CD4-positive, alpha-beta T cell treated with Interleukin-17A for 4 hours (primary cell): Measurements from ENCODE around the gene UBE2G2.

Source experiments
- DNase-seq: peaks from one replicate; pipeline ENCODE4 v3.0.0-alpha.2; 2020; ENCODE audit warnings: mixed read lengths

Gene UBE2G2

DNA sequence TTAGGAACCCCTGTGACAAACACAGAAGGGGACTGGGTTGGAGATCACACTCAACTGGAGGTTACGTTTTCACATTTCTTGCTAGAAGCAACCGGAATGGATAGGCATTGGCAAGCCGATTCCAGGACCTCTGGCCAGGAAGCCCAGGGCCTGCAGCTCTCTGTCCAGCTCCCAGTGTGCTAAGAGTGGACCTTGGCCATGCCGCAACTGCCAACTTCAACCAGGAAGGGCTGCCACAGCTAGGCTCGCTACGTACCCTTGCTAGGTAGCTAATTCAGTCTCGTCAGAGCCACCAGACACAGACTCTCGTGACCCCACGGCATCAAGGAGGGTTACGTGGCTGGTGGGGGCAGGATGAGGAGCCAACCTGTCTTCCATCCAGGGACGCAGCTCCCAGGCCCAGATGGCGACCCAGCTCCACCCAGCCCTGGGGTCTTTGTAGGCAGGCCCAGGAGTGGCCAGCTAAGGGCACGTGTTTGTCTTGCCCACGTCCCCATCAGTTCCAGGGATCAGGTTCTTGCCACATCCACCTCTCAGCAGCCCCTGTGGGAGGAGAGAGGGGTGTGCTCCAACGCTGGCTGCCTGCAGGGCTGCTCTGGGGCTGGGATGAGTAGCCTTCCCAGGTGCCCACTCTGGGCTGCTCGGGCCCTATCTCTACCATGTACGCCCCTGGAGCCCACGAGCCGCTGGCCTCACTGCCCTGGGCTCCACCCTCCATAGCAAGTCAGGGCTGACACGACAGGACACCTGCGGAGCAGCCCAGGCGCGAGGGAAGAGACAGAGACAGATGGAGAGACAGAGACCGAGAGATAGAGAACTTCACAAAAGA lies 39.2 kb downstream of the UBE2G2 start:
- no peak for DNase-seq

DNA sequence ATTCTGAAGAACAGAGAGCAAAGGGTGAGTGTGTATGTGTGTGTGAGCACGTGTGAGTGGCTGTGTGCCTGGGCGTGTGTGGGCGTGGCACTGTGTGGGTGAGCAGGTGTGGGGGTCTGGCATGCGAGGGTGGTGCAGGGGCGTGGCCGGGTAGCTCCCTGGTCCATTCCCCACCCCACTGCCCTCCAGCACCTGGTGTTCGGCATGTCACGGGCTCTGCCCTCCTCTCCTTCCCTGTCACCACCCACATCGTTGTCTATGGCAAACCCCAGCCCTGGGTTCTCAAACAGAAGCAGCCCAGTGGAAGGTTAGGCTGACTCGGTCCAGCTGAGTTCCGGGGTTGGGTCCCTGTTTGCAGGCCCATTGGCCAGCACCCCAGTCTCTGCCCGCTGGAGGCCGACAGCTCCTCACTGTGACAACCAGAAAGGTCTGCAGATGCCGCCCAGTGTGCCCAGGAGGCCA lies 39.8 kb downstream of the UBE2G2 start:
- DNase-seq, result no peak

DNA sequence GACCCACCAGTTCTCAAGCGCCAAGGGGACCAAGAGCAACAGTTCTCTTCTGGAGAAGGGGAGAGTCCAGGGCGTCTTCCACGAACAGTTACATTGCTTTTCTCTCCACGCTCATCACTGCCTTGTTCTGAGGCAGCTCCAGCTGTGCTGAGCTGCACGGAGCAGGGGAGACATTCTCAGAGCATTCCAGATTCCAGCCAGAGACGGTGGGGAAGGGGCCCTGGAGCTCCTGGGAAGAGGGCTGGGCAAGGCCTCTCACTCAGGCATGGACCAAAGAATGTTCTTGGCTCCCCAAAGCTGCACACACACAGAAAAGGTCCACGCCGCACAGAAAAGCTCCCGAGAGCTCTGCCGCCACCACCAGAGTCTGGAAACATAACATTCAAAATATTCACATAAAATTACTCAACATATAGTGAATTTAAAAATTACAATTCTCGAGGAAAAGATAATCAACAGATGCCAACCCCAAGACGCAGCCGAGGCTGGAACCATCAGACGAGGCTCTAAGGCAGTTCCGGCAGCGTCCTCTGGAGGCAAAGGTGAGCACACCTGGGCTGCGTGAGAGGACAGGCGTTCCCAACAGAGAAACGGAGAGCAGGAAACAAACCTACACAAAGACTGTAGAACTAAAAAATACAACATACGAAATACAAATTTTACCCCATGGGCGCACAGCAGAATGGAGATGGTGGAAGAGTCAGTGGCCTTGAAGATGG lies 40.5 kb downstream of the UBE2G2 start:
- DNase-seq, result peak; percentile 16

DNA sequence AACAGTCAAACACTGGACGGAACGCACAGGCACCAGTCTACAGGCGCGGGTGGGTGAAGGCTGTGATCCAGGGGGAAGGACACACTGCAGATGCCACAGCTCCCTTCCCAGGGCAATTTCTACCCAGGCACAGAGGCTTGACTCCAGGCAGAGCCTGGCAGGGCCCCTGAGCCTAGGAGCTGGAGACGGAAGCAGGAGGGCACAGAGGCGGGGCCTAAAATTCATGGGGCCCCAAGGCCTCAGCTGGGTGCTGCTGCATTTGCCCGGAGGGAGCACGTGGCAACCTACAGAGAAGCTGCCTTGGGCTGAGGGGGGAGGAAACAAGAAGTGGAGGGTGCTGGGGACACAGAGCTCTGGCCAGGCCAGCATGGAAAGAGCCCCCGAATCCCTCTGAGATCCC lies 41.2 kb downstream of the UBE2G2 start:
- DNase-seq, result no peak

DNA sequence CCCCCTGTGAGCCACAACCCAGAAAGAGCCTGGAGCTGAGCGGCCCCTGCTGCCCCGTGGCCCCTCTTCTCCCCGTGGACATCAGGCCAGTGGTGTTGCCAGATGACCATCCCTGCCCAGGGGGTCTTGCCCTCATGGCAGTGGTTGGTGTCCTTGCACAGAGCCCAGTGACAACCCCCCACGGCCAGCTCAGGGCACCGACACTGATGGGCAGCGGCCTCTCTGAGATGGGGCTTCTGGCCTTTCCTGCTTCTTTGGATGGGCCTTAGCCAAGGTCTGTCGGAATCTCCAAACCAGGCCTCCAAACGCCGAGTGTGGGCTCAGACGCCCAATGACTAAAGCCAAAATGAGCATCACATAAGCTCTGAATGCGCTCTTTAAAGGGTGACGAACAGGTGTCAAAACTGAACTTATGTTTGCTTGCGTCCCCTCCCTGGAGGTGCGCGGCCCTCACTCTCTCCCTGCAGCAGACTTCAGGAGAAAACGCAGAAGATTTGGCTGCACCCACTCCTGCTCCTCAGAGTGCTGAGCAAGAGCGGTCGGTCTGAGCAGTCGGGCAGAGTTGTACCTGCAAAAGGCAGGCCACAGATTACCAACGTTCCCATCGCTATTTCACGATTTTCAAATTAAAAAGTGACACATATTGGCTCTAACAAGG lies 41.9 kb downstream of the UBE2G2 start:
- DNase-seq, result no peak

DNA sequence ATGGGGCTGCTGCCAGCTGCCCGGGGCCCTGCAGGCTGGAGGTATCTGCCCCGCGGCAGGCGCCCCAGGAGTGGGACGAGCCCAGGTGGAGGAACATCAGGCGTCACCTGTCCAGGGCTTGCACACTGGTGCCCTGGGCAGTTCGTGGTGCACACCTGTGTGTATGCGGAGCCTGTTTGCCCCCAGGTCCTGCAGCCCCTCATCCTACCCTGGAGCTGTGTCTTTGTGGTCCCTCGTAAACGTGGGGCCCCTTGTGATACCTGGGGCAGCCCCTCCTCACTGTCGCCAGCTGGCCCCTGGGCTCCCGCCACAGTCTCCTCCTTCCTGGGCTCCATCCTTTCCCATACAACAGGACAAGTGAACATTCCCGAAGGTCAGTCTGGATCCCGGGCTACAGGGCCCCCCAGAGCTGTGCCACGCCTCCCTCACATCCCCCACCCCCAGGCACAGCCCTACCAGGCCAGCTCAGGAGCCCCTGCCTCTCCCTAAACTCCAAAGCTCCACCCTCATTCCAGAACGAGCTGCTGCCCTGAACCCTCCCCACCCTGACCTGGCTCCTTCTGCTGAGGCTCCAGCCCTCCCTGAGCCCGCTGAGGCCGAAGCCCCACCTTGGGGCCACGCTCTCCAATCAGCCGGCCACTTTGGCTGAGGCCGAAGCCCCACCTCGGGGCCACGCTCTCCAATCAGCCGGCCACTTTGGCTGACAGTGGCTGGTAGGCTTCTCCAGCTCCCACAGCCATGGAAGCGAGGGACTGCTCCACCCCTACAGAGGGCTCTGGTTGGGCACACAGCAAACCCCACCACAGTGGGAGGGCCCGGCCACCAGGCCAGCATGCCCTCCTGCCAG lies 42.6 kb downstream of the UBE2G2 start:
- no peak for DNase-seq

DNA sequence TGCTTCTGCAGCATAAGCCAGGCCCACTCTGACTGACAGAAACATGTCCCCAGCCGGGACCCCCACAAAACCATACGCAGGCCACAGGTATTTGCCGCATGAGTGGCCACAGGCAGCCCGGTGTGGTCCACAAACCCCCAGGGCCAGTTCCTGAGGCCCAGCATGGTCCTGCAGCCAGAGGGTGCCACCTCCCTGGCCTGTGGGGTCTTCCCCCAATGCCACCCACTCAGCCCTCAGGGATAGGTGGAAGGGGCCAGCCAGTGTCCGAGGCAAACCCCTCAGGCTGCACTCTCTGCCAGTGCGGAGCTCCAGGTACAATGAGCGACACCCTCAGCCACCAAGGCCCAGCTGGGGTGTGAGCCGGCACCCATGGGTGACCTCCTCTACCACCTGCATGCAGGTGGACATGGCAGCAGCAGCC lies 43.5 kb downstream of the UBE2G2 start:
- no peak for DNase-seq

DNA sequence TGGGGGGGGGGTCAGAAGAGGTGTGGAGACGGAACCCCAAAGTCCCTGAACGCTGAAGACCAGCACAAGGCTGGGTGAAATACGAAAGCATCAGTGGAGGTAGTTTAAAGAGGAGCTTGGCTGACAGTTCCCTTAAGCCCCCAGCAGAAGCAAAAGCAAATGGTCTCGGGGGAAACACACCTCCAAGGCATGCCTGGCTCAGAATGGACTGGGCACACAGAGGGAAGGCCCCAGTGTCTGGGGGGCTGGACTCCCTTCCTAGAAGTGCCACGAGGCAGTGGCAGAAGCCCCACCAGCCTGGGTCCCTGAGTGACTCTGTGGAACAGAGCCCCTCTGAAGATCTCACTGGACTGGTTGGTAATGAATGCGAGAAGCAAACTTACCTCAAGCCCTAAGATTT lies 43.9 kb downstream of the UBE2G2 start:
- DNase-seq, result no peak

DNA sequence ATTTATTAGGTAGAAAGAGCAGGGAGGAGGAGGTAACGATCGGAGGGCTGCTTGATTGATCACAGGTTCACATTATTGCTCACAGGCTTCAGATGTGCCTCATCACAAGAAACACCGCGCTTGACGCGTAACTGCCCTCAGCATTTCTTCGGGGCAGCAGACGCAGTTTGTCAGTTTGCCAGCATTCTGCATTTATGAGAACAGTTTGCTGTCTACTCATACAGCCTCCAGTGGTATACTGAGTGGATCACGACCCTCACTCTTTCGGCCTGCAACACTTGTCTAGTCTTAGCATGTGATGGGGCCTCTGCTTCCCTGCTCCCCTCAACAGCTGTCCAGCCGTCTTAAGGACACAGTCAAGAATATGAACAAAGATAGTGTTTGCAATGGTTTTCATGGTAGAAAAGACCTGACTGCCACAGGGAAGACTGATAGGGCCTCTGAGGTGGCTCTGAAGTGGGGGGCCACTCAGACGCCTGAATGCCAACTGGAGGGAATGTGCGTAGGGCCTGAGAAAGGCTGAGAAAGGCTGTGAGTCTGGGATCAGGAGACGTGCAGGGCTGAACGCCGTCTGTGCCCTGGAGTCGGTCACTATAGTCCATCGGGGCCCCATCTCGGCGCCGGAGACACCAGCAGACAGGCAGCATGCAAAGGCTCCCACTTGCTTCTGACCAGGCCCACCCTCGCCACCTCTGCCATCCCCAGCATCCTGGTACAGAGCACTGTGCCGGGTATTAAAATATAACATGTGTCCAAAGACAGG lies 45.0 kb downstream of the UBE2G2 start:
- DNase-seq, result no peak

DNA sequence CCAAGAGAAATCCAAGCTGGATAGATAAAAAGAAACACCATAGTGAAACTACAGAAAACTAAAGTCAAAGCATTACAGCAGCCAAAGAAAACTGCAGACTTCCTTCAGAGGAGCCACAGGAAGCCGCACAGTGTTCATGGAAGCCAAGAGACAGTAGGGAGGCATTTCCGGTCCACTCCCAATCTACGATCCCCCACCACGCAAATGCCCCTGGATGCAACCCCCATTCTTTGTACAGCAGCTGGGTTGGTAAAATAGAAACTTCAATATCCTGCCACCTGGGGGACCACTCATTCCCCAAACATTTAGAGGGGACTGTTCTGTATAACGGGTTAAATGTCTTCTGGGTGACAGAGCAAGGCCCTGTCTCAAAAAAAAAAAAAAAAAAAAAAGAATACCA lies 46.4 kb downstream of the UBE2G2 start:
- no peak for DNase-seq

DNA sequence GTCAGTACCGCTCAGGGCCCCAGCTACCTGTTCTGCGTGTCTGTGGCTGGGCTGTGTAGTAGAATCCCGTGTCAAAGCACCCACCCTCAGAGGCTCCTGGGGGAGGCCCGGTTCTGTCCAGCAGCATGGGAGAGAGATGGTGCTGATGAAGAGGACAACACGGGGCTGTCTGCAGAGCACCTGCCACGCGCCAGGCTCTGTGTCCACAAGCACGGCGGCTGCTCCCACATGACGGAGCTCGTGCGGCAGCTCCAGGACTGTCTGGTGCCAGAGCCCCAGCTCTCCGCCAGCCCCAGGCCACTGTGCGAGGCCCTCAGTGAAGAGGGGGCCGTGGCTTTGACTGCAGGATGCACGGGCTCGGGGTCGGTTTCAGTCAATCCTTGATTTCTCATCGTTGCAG lies 48.3 kb downstream of the UBE2G2 start:
- DNase-seq, result no peak

DNA sequence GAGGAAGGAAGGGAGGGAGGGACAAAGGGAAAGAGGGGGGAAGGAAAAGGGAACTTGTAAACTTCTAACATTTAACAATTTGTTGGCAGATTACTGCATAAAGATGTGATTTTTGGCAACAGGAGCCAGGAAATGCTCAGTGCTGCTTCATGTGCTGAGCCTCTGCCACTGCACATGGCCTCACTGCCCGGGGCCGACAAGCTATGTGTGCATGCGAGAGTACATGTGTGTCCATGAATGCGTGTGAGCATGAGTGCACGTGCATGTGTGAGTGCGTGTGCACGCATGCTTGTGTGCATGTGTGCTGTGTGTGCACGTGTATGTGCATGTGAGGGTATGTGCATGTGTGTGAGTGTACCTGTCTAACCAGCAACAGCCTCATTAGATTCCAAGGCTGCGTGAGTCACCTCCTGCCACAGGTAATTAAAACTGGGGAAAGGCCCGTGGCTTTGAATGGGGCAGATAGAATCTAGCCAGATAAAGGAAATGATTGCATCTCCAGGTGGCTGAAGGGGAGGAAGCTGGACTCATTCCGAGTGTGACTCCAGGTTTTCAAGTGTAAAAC lies 48.9 kb downstream of the UBE2G2 start:
- DNase-seq, result no peak

DNA sequence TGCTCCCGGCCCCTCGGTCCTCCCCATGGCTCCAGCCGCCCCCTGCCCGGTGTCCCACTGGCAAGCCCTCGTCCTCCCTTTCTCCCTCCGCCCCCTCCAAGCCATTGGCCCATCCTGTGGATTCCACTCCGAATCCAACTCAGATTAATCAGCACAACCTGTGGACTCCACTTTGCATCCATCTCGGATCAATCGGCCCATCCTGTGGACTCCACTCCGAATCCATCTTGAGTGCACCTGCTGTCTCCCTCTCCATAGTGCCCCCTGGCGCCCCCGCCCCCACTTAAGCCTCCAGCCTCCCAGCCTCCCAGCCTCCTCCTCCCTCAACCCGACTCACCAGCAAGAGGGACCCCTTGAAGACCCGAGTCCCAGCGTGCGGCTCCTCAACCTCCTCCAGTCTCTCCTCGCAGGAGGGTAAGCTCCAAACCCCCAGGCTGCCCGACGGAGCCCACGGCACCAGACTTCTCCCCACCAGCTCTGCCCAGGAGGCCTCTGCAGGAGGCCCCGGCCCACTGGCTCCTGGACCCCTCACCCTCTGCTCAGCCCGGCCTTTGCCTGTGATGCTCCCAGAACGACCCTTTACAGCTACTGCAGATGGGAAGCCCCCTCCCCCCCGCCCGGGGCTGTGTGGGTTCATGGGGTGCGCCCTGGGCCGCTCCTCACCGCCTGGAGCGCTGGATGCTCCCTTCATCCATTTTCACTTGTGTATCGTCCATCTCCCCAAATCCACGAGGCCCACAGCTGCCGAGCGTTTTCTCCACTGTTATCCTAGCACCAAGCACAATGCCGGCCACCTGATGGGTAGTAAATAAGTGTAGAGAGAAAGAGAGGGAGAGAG lies 49.6 kb downstream of the UBE2G2 start:
- no peak for DNase-seq

DNA sequence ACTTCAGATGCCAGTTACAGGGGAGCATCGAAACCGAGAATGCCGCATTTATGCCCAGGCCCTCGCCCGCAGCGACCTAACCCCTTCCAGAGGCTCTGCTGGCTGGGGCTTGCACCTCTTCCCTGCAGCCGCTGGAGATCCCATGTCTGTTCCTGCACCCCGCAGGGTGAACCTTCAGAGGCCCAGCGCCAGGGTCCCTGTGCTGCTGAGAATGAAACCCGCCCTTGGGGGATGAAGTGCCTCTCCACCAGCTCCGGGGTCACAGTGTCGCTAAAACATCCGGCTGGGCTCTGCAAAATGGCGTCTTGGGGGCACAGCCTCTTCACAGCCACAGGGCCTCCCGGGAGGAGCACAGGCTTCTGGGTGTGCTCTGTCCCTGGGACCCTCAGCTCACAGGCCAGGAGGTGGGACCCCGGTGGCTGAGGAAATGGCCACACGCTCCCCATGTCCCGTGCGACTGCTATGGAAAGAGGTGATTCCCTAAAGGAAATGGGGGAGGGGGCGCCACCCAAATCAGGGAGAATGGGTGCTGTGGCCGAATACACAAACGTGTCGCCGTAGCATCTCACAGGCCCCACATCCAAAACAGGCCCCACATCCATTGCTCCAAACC lies 50.3 kb downstream of the UBE2G2 start:
- DNase-seq, result no peak

DNA sequence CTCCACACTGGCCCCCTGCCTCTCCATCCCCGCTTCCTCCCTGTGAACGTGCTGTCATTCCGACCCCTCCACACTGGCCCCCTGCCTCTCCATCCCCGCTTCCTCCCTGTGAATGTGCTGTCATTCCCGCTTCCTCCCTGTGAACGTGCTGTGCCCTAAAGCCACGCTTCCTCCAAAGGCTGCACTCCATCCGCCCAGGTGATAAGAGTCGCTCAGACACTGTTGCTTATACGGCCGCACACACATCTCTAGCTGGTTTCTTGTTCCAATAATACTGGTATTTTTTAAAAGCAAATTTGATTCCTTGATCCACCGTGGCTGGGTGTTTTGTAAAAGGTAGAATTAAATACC lies 51.0 kb downstream of the UBE2G2 start:
- no peak for DNase-seq

DNA sequence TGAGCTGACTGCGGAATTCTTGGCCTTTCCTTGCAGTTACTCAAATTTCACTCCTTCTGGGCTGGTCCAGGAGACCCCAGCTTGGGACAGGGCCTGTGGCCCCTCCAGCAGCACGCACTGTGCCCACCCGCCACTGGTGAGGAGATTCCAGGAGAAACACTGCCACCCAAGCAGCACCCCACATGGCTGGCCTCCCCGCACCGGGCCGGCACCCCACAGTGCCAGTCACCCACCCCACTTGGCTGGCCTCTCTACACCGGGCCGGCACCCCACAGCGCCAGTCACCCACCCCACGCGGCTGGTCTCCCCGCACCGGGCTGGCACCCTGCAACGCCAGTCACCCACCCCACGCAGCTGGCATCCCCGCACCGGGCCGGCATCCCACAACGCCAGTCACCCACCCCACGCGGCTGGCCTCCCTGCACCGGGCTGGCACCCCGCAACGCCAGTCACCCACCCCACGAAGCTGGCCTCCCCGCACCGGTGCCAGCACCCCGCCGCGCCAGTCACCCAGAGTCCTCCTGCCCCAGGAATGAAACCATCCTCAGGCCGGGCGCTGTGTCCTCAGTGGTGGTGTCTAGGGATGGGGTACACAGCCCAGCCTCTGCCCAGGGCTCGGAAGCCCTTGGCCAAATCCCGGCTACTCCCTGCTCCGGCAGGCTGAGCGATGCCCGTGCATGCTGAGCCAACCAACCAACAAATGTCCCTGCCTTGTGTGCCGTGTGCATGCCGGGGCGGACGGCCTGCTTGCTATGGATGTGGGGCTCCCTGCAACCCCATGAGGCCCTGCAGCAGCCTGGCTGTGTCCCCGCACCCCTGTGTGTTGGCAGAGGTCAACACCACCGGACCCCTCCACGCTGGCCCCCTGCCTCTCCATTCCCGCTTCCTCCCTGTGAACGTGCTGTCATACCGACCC lies 51.6 kb downstream of the UBE2G2 start:
- no peak for DNase-seq

DNA sequence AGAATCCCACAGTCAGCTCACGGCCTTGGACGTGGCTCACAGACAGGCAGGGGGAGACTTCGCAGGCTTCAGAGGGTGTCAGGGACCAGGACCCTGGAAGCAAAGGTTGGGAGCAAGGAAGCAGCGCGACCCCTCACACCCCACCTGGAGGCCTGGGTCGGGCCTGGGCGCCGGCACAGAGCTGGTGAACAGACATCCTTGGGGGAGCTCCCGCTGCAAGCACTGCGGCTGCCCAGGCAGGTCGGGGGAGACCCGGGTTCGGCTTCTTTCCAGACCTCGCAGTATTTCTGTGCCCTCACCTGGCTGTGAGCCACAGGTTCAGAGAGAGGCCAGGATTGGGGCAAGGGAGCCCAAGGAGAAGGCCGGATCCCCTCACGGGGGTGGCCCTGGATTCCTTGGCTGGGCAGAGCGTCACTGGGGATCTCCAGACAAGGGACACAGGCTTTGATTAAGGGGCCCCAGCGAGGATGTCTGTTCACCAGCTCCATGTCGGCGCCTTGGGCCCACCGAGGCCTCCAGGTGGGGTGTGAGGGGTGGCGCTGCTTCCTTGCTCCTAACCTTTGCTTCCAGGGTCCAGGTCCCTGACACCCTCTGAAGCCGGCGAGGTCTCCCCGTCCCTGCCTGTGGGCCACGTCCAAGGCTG lies 52.4 kb downstream of the UBE2G2 start:
- no peak for DNase-seq

DNA sequence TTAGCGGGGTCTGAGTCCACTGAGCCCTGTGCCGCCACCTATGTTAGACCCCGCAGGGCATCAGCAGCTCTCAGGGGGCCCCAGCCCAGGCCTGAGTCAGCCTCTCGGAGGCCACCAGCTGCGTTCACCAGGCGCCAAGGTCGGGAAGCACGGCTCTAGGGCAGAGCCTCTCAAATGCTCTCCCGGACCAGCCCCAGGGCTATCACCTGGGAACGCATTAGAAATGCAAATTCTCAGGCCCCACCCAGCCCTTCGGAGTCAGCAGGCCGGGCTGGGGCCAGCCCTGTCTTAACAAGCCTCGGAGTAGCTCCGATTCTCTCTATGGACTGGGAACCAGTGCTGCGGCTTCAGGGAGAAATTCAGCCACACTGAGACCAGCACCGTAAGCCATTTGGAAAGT lies 53.0 kb downstream of the UBE2G2 start:
- DNase-seq, result no peak
